NCI-H748 treated with DMSO at 0.1 percent for 48 hours (cell line): ENCODE measurements around the gene TXNL4B.

Source experiments
- DNase-seq: peaks from one replicate; lab custom pipeline; 2025; lab: John Stamatoyannopoulos, UW

The TXNL4B gene

GRCh38 chr16:72093448-72094265 is at the start of gene TXNL4B, which contains the start of gene DHX38:
Gene TXNL4B (minus strand): TSS chr16:72093620. CDS start chr16:72090749, 2,871 bp downstream.
Gene DHX38 (plus strand): TSS chr16:72093847. CDS start chr16:72096158, 2,311 bp downstream.
- peak; percentile 94 for DNase-seq

- DNase-seq = no peak
These were observed 49.1 kb upstream of the TXNL4B start for GRCh38 chr16:72142476-72142875.

GRCh38 chr16:72139908-72140307 is 46.5 kb upstream of the TXNL4B start:
- DNase-seq = no peak

GRCh38 chr16:72138064-72138572 is 44.7 kb upstream of the TXNL4B start:
- no peak for DNase-seq

- DNase-seq = no peak
These were observed 44.1 kb upstream of the TXNL4B start for GRCh38 chr16:72137380-72138063.

GRCh38 chr16:72134507-72134906 is 41.1 kb upstream of the TXNL4B start:
- DNase-seq = no peak

- DNase-seq = no peak
These were observed 39.3 kb upstream of the TXNL4B start for GRCh38 chr16:72132726-72133125.

- DNase-seq = no peak
These were observed 37.6 kb upstream of the TXNL4B start for GRCh38 chr16:72131036-72131435.

- no peak for DNase-seq
These were observed 36.7 kb upstream of the TXNL4B start for GRCh38 chr16:72129976-72130656.

GRCh38 chr16:72128701-72129100 is 35.3 kb upstream of the TXNL4B start:
- no peak for DNase-seq

- DNase-seq = no peak
These were observed 33.0 kb upstream of the TXNL4B start for GRCh38 chr16:72126429-72126765.

GRCh38 chr16:72125635-72126428 is 32.4 kb upstream of the TXNL4B start:
- no peak for DNase-seq

GRCh38 chr16:72124761-72125634 is 31.6 kb upstream of the TXNL4B start:
- DNase-seq = peak; percentile 35

GRCh38 chr16:72124148-72124547 is 30.7 kb upstream of the TXNL4B start:
- DNase-seq = no peak

- no peak for DNase-seq
These were observed 30.0 kb upstream of the TXNL4B start for GRCh38 chr16:72123426-72123825.

- no peak for DNase-seq
These were observed 29.5 kb upstream of the TXNL4B start for GRCh38 chr16:72122916-72123315.

GRCh38 chr16:72122308-72122707 is 28.9 kb upstream of the TXNL4B start:
- no peak for DNase-seq

- no peak for DNase-seq
These were observed 26.6 kb upstream of the TXNL4B start for GRCh38 chr16:72120026-72120425.

- DNase-seq = no peak
These were observed 20.2 kb upstream of the TXNL4B start for GRCh38 chr16:72113616-72113945.

- no peak for DNase-seq
These were observed 19.6 kb upstream of the TXNL4B start for GRCh38 chr16:72112906-72113615.
